Aorta (tissue), 5 donors: ENCODE measurements around the gene SLC27A1. TPM values are rescaled to one million over a fixed set of nuclear protein-coding genes. Genes with fewer than 3 reads are reported as not detected.

ENCODE experiments used
- ATAC-seq: fragments of 200-7000 bp; cut with Tn5 transposase; one replicate; pipeline ENCODE4 v1.9.1; 2022; ENCODE audit warnings: moderate library complexity; ENCODE audit not compliant: low FRiP score
- DNase-seq, 2 donors: peaks; one replicate each; pipeline ENCODE4 v3.0.0-alpha.2; 2020
- H3K27ac ChIP-seq, 2 donors: one replicate each; pipeline ENCODE4 v1.5.1; 2013; ENCODE audit warnings: low read length in 2 of 2, mild to moderate bottlenecking in 2 of 2, moderate library complexity in 2 of 2, control low read depth in 1 of 2, inconsistent platforms in 1 of 2, low read depth in 1 of 2
- H3K27me3 ChIP-seq, 2 donors: one replicate each; pipeline ENCODE4 v1.6.1; 2013; ENCODE audit warnings: control low read depth in 1 of 2, low read length in 1 of 2, mild to moderate bottlenecking in 1 of 2, moderate library complexity in 1 of 2; ENCODE audit not compliant: insufficient read depth in 2 of 2, control insufficient read depth in 1 of 2
- H3K36me3 ChIP-seq, 2 donors: one replicate each; pipeline ENCODE4 v1.6.1; 2013; ENCODE audit warnings: control low read depth in 1 of 2, low read length in 1 of 2, mild to moderate bottlenecking in 1 of 2; ENCODE audit not compliant: insufficient read depth in 2 of 2, control insufficient read depth in 1 of 2
- H3K4me1 ChIP-seq, 2 donors: one replicate each; pipeline ENCODE4 v1.6.1; 2013; ENCODE audit warnings: low read length in 2 of 2, control low read depth in 1 of 2, mild to moderate bottlenecking in 1 of 2, moderate library complexity in 1 of 2; ENCODE audit not compliant: insufficient read depth in 2 of 2, control insufficient read depth in 1 of 2
- H3K4me3 ChIP-seq, 2 donors: one replicate each; pipeline ENCODE4 v1.5.1; 2013; ENCODE audit warnings: low read length in 2 of 2, control low read depth in 1 of 2, mild to moderate bottlenecking in 1 of 2
- H3K9me3 ChIP-seq: one replicate; pipeline ENCODE4 v1.6.1; 2013; ENCODE audit warnings: mild to moderate bottlenecking, low read length; ENCODE audit not compliant: control insufficient read depth
- WGBS, 2 donors: extraction: QIAGEN DNeasy Blood & Tissue Kit; methylation state at CpG; one replicate each; pipeline ENCODE4 v1.1.7; 2013; 5-methylcytosine and 5-hydroxymethylcytosine counted together
- intact Hi-C, 2 donors: fragments of 100-400 bp; cut with DNase I; formaldehyde crosslinking; loops; one replicate each; pipeline versions ENCODE4 v1.14.2 to v1.15.0; 2022
- polyA plus RNA-seq, 2 donors: library from polyadenylated mRNA; stranded (reverse); fragments of 200-250 nt; gene quantifications; one replicate each; pipeline ENCODE4 v1.2.3, GENCODE V29; 2013
- total RNA-seq, 2 donors: library from RNA; stranded (reverse); fragmentation: NEBNext Ultra II Directional; extraction: Animal tissue kit (Norgen Biotek cat#: 25700); gene quantifications; one replicate each; pipeline ENCODE4 v1.2.1, GENCODE V29; 2021
- donor health status: healthy with polysubstance abuse.
- donor health status: Bipolar disorder and iron deficiency.
- donor health status: DM: no; HTN: no; CAD: no.
- donor health status: DM: no; HTN: no; CAD: no.
- donor health status: DM: yes; HTN: yes; CAD: no.

The SLC27A1 gene
- total and polyA plus RNA-seq, 4 donors, result 6.8 to 37.8 (median 17.1) TPM

DNA sequence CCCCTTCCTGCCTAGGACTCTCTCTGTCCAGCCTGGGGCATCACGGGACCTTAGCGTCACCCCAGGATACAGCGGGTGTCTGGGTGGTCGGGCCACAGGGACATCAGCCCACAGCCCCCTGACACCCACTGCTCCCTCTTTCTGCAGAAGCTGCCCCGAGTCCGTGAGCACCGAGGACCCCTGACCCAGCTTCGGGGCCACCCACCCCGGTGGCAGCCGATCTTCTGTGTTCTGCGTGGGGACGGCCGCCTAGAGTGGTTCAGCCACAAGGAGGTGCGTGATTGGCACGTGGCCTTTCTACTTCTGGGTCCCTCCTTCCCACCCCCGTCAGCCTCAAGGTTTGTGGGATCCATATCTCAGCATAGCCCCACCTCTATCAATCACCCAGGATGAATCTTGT, 61.8 kb downstream of the SLC27A1 start:
- Histone ChIP-seq H3K4me3 (no peak overlapping the region), H3K27me3 (no peaks in the 10 kb centered on the region), H3K27ac (no peak overlapping the region), H3K9me3 (peaks cover 1% of the 10 kb centered on the region), H3K36me3 (no peaks in the 10 kb centered on the region), H3K4me1 (no peaks in the 10 kb centered on the region)
- intact Hi-C loops, result no loop called here
- DNase-seq (no peak), ATAC-seq (no peak)
- WGBS, 2 donors, result 84% methylated on average over 16 of the region's 16 CpGs

DNA sequence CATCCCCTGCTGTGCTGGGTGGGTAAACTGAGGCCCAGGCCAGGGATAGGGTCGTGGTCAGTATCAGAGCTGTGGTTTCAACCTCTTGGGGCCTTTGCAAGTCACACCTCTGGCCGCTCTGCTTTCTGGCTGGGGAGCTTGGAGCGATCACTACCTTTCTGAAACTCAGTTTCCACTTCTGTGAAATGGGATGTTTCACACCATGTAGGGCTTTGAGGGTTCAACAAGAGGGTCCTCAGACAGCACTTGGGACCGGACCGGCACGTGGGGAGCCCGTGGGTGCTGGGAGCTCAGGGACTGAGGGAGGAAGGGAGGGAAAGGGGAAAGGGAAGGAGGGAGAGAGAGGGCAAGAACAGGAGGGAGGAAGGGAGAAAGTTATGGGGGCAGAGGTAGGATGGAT, 62.2 kb downstream of the SLC27A1 start:
- intact Hi-C loops, result no loop called here
- no peak overlapping the region for H3K4me3 ChIP-seq
- no peak overlapping the region for H3K27ac ChIP-seq
- H3K9me3 ChIP-seq, result peaks cover 1% of the 10 kb centered on the region
- WGBS, 2 donors, result 62 to 68% methylated on average over 7 of the region's 7 CpGs
- H3K36me3 ChIP-seq, result no peaks in the 10 kb centered on the region
- DNase-seq, result no peak
- no peaks in the 10 kb centered on the region for H3K4me1 ChIP-seq
- ATAC-seq, result no peak
- no peaks in the 10 kb centered on the region for H3K27me3 ChIP-seq

DNA sequence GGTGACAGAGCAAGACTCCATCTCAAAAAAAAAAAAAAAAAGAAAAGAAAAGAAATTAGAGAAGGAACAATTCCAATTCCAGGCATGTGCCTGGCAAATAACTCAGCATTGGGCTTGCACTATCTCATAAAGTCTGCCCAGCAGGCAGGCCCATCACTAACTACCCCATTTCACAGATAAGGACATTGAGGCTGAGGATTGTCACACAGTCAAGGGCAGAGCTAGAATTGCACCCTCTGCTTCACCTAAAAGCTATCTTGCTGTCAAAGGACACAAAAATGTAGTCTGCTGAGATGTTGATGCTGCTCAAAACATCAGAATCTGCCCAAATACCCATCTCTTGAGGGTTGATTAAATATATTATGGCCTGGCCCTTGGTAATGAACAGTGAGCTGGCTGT, 64.4 kb downstream of the SLC27A1 start:
- Histone ChIP-seq H3K4me3 (no peak overlapping the region), H3K27me3 (no peaks in the 10 kb centered on the region), H3K27ac (no peak overlapping the region), H3K9me3 (no peaks in the 10 kb centered on the region), H3K4me1 (no peaks in the 10 kb centered on the region), H3K36me3 (no peaks in the 10 kb centered on the region)
- intact Hi-C loops, result no loop called here
- no peak for ATAC-seq
- no peak for DNase-seq

DNA sequence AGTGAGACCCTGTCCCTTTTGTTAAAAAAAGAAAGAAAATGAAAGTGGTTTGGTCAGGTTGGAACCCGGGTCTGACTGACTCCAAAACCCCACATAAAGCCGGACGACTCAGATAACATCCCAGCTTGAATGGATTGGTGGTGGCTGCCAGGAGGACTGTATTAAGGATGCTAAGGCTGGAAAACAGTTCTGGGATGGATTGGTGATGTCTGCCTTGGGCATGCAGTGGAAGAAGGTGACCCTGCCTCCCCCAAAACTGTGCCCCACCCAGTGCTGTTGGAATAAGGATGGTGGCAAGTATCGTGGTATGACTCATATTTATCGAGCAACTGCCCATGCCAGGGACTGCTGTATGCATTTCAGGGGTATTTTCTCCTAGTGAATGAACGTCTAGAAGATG, 66.6 kb downstream of the SLC27A1 start:
- H3K27me3 ChIP-seq, result no peaks in the 10 kb centered on the region
- no peaks in the 10 kb centered on the region for H3K4me1 ChIP-seq
- H3K4me3 ChIP-seq, result no peak overlapping the region
- intact Hi-C loops, result no loop called here
- H3K36me3 ChIP-seq, result no peaks in the 10 kb centered on the region
- 79 to 81% methylated on average over 6 of the region's 6 CpGs for WGBS, 2 donors
- ATAC-seq (no peak), DNase-seq (no peak)
- no peaks in the 10 kb centered on the region for H3K9me3 ChIP-seq
- no peak overlapping the region for H3K27ac ChIP-seq

DNA sequence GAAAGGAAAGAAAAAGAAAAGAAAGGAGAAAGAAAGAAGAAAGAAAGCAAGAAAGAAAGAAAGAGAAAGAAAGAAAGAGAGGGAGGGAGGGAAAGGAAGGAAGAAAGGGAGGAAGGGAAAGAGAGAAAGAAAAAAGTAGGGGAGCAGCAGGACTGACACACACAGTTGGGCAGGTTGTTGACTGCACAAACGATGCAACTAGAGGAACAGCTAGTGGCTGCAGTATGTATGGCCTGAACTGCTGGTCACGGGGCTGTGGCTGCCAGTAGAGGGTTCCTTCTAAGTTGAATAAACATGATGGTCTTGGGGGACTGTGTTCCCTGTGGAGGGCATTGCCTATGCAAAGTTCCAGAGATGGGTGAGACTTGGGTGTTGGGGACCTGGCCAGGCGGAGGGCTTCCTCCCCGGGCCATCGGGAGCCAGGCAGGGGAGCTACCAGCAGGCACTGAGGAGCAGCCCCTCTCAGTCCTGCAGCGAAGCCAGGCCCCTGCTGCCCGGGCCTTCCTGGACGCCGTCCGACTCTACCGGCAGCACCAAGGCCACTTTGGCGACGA, 68.4 kb downstream of the SLC27A1 start:
- ATAC-seq (no peak), DNase-seq (no peak)
- no peaks in the 10 kb centered on the region for H3K27me3 ChIP-seq
- intact Hi-C loops, result no loop called here
- H3K4me3 ChIP-seq, result no peak overlapping the region
- no peak overlapping the region for H3K27ac ChIP-seq
- H3K4me1 ChIP-seq, result no peaks in the 10 kb centered on the region
- 4 to 5% methylated on average over 13 of the region's 13 CpGs for WGBS, 2 donors
- H3K36me3 ChIP-seq, result no peaks in the 10 kb centered on the region
- no peaks in the 10 kb centered on the region for H3K9me3 ChIP-seq

DNA sequence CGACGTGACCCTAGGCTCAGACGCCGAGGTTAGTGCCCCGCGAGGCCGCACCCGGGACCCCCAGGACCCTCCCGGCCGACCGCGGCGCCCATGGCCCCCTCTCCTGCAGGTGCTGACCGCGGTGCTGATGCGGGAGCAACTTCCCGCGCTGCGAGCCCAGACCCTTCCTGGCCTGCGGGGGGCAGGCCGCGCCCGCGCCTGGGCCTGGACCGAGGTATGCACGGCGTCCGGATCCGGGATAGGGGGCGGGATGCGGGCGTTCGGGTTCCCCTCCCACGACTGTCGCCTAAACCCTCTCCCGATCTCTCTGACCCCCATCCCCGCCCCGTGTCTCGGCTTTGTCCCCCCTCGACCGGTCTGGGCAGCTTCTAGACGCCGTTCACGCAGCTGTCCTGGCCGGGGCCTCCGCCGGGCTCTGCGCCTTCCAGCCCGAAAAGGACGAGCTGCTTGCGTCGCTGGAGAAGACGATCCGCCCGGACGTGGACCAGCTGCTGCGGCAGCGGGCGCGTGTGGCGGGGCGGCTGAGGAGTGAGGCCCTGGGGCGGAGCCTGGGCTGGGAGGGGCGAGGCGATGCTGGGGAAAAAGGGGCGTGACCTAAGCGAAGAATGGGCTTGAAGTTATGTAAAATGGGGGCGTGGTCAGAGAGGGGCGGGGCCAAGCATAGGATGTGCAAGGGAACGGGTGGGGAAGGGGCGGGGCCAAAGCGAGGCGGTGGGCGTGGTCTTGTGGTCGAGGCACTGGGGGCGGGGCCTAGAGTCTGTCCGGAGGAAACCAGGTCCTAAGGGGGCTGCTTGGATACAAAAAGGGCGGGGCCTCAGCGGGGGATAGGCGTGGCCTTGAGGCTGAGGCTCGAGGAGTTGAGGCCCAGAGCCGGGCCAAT, 69.2 kb downstream of the SLC27A1 start:
- H3K4me1 ChIP-seq, result no peaks in the 10 kb centered on the region
- ATAC-seq (peak; percentile 89), DNase-seq (peak; percentile 97 to 98)
- H3K27ac ChIP-seq, result no peak overlapping the region
- H3K9me3 ChIP-seq, result no peaks in the 10 kb centered on the region
- H3K27me3 ChIP-seq, result no peaks in the 10 kb centered on the region
- 0 to 1% methylated on average over 75 to 82 of the region's 82 CpGs for WGBS, 2 donors
- intact Hi-C loops, result no loop called here
- no peaks in the 10 kb centered on the region for H3K36me3 ChIP-seq
- no peak overlapping the region for H3K4me3 ChIP-seq

DNA sequence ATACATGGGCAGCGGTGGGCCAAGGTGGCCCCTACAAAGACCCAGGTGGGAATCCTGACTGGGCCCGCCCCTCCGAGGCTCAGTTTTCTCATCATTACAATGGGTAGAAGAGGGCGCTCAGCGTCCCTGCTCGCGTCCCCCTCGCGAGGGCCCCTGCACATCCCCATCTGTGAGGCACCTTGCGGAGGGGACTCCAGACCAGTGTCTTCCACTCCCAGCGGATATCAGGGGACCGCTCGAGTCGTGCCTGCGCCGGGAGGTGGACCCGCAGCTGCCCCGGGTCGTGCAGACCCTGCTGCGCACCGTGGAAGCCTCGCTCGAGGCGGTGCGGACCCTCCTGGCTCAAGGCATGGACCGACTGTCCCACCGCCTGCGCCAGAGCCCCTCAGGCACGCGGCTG, 69.8 kb downstream of the SLC27A1 start:
- H3K4me1 ChIP-seq, result no peaks in the 10 kb centered on the region
- H3K27me3 ChIP-seq, result no peaks in the 10 kb centered on the region
- no peak overlapping the region for H3K4me3 ChIP-seq
- 65 to 69% methylated on average over 30 of the region's 30 CpGs for WGBS, 2 donors
- no peak for DNase-seq
- H3K27ac ChIP-seq, result no peak overlapping the region
- intact Hi-C loops, result no loop called here
- ATAC-seq, result no peak
- no peaks in the 10 kb centered on the region for H3K9me3 ChIP-seq
- no peaks in the 10 kb centered on the region for H3K36me3 ChIP-seq

DNA sequence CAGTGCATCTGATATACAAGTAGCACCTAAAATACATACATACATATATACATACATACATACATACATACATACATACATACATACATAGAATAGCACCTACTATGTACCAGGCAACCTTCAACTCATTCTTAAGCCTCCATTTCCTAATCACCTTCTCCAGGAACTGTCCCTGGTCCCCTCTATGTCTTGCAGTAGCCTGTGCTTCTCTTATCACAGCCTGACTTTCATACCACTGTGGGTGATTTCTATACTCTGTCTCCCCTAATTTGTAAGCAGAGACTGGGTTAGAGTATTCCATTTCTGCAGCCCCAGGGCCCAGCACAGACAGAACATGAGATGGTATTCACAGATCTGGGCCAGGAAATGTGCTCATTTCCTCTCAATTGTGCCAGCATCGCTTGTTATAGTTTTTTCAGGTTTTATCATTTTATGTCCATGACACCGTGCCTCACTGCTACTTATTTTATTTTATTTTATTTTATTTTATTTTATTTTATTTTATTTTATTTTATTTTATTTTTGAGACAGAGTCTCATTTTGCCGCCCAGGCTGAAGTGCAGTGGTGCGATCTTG, 70.9 kb downstream of the SLC27A1 start:
- no peaks in the 10 kb centered on the region for H3K4me1 ChIP-seq
- intact Hi-C loops, result no loop called here
- no peak for ATAC-seq

DNA sequence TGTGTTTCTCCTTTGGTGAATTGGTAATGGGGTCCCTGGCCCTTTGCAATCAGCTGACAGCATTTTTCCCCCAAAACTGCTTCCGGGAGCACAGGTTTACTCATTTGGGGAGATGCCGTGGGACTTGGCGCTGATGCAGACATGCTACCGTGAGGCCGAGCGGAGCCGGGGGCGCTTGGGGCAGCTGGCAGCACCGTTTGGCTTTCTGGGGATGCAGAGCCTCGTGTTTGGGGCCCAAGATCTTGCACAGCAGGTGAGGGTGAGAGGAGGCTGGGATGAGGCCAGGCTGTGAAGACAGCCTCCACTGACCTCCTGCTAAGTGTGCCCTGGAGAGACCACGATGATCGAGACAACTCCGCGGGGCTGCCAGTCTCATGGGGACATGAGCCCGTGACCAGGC, 71.7 kb downstream of the SLC27A1 start:
- no peak for DNase-seq

More for the DNA sequence above, 70.9 kb downstream of the SLC27A1 start:
- Histone ChIP-seq H3K27me3 (no peaks in the 10 kb centered on the region), H3K4me3 (no peak overlapping the region), H3K27ac (no peak overlapping the region), H3K9me3 (no peaks in the 10 kb centered on the region), H3K36me3 (no peaks in the 10 kb centered on the region)
- WGBS, 2 donors, result 86 to 90% methylated on average over 4 of the region's 4 CpGs
- DNase-seq, result no peak

More for the DNA sequence above, 71.7 kb downstream of the SLC27A1 start:
- no peak for ATAC-seq
- no peaks in the 10 kb centered on the region for H3K27me3 ChIP-seq
- H3K36me3 ChIP-seq, result no peaks in the 10 kb centered on the region
- no peaks in the 10 kb centered on the region for H3K9me3 ChIP-seq
- no peaks in the 10 kb centered on the region for H3K4me1 ChIP-seq
- no peak overlapping the region for H3K4me3 ChIP-seq
- H3K27ac ChIP-seq, result no peak overlapping the region
- intact Hi-C loops, result no loop called here
- 69 to 72% methylated on average over 15 of the region's 15 CpGs for whole genome bisulfite sequencing, 2 donors
